Stomach (tissue), 9 donors: Measurements from ENCODE around the gene KIF2C. TPM values are rescaled to one million over a fixed set of nuclear protein-coding genes. Genes with fewer than 3 reads are reported as not detected.

Experiments used
- DNase-seq, 2 donors: peaks; one replicate each; pipeline versions ENCODE4 v3.0.0 to v3.0.0-alpha.2; 2013 to 2019
- H3K27ac ChIP-seq, 5 donors: fragments of 200-600 bp in 4 of 5; sonication (generic) in 4 of 5; one replicate each; pipeline ENCODE4 v1.5.1; 2013 to 2019; ENCODE audit warnings: mild to moderate bottlenecking in 1 of 5, moderate library complexity in 1 of 5
- H3K27me3 ChIP-seq, 3 donors: fragments of 200-600 bp; sonication (generic); one replicate each; pipeline ENCODE4 v1.5.1; 2017 to 2019; ENCODE audit warnings: mixed run types in 1 of 3
- H3K36me3 ChIP-seq, 4 donors: fragments of 200-600 bp; sonication (generic); 1 replicate in 3 of 4; 2 replicates in 1 of 4; pipeline ENCODE4 v1.5.1; 2016 to 2019
- H3K4me1 ChIP-seq, 4 donors: fragments of 200-600 bp; sonication (generic); one replicate each; pipeline ENCODE4 v1.5.1; 2016 to 2019
- H3K4me3 ChIP-seq, 4 donors: fragments of 200-600 bp; sonication (generic) in 3 of 4; one replicate each; pipeline ENCODE4 v1.5.1; 2016 to 2019; ENCODE audit warnings: mild to moderate bottlenecking in 1 of 4
- H3K9me3 ChIP-seq, 4 donors: fragments of 200-600 bp; sonication (generic); one replicate each; pipeline ENCODE4 v1.5.1; 2016 to 2019
- CTCF ChIP-seq, 7 experiments: fragments of 450-650 bp in 4 of 7; fragments of 200-600 bp in 3 of 7; sonication (generic) in 3 of 7; IDR thresholded peaks; one replicate each; pipeline ENCODE4 v1.5.1; 2016 to 2019; ENCODE audit warnings: antibody characterized with exemption in 7 of 7, control low read depth in 2 of 7, mild to moderate bottlenecking in 1 of 7
- EP300 ChIP-seq: sonication (generic); formaldehyde crosslinking; IDR thresholded peaks from one replicate; pipeline ENCODE4 v1.6.1; 2017; ENCODE audit warnings: antibody characterized with exemption
- POLR2A ChIP-seq, 4 donors: fragments of 450-650 bp; IDR thresholded peaks; one replicate each; pipeline ENCODE4 v1.6.1; 2016; ENCODE audit warnings: antibody characterized with exemption in 4 of 4, control low read depth in 2 of 4, mild to moderate bottlenecking in 1 of 4, moderate library complexity in 1 of 4
- POLR2AphosphoS5 ChIP-seq, 3 donors: sonication (generic); formaldehyde crosslinking; IDR thresholded peaks; one replicate each; pipeline ENCODE4 v1.6.1; 2016; ENCODE audit warnings: antibody characterized with exemption in 3 of 3
- WGBS, 5 donors: extraction: QIAGEN DNeasy Blood & Tissue Kit in 3 of 5; methylation state at CpG; one replicate each; pipeline versions ENCODE4 v1.1.5 to v1.1.7; 2013 to 2018; 5-methylcytosine and 5-hydroxymethylcytosine counted together
- intact Hi-C: fragments of 100-400 bp; cut with DNase I; formaldehyde crosslinking; loops from one replicate; pipeline ENCODE4 v1.15.1; 2023; ENCODE audit warnings: low total_unique reads
- polyA plus RNA-seq, 3 donors: library from polyadenylated mRNA; stranded (reverse); fragments of 200-250 nt; gene quantifications; one replicate each; pipeline ENCODE4 v1.2.3, GENCODE V29; 2013
- total RNA-seq, 5 donors: library from RNA; depleted of rRNA; stranded (reverse); fragments of >200 nt; gene quantifications; one replicate each; pipeline versions ENCODE4 v1.1.0 to v1.2.3, GENCODE V29; 2014 to 2016
- donor health status: healthy with polysubstance abuse.
- donor health status: Bipolar disorder and iron deficiency.
- donor health status: healthy.

The KIF2C gene
- total and polyA plus RNA-seq, 8 donors, result 1.4 to 34.8 (median 6.0) TPM

GRCh38 chr1:44780583-44781121, 41.0 kb downstream of the KIF2C start:
- DNase-seq, result no peak
- 89 to 94% (median 92%) methylated on average over 14 of the region's 14 CpGs for whole genome bisulfite sequencing, 5 donors
- no peaks in the 10 kb centered on the region for H3K9me3 ChIP-seq
- H3K27ac ChIP-seq, result no peak overlapping the region
- no peak overlapping the region for H3K4me3 ChIP-seq
- TF ChIP-seq EP300 (no peak), POLR2AphosphoS5 (IDR thresholded peaks at IDR 0.05) (no peak), POLR2A (IDR thresholded peaks at IDR 0.05) (no peak), CTCF (IDR thresholded peaks at IDR 0.05) (no peak)
- H3K36me3 ChIP-seq, result peaks cover 41 to 61% (median 58%) of the 10 kb centered on the region in 4 donors
- no peaks in the 10 kb centered on the region for H3K27me3 ChIP-seq
- peaks cover 40 to 50% (median 47%) of the 10 kb centered on the region in 4 donors for H3K4me1 ChIP-seq
- intact Hi-C loops, result no loop called here

- TF ChIP-seq EP300 (no peak), POLR2AphosphoS5 (IDR thresholded peaks at IDR 0.05) (no peak), CTCF (IDR thresholded peaks at IDR 0.05) (no peak), POLR2A (IDR thresholded peaks at IDR 0.05) (no peak)
- DNase-seq, result peak; percentile 33 to 71
- Histone ChIP-seq H3K36me3 (peaks cover 20 to 36% (median 35%) of the 10 kb centered on the region in 4 donors), H3K9me3 (no peaks in the 10 kb centered on the region), H3K27ac (peak overlapping the region in 4 of 5 donors; percentile 12 to 72 (median 50)), H3K27me3 (no peaks in the 10 kb centered on the region), H3K4me1 (peaks cover 32 to 36% (median 34%) of the 10 kb centered on the region in 4 donors), H3K4me3 (peak overlapping the region; percentile 50 to 57 (median 52))
- 21 to 37% (median 29%) methylated on average over 8 of the region's 8 CpGs for WGBS, 5 donors
- intact Hi-C loops, result no loop called here
Measured at GRCh38 chr1:44783697-44784093, 44.1 kb downstream of the KIF2C start.

- Histone ChIP-seq H3K27me3 (no peaks in the 10 kb centered on the region), H3K9me3 (no peaks in the 10 kb centered on the region), H3K36me3 (peaks cover 13 to 29% (median 28%) of the 10 kb centered on the region in 4 donors), H3K27ac (peak overlapping the region in 4 of 5 donors; percentile 12 to 72 (median 50)), H3K4me1 (peaks cover 32 to 36% (median 34%) of the 10 kb centered on the region in 4 donors), H3K4me3 (peak overlapping the region; percentile 50 to 57 (median 52))
- WGBS, 5 donors, result 8 to 15% (median 9%) methylated on average over 27 to 71 of the region's 71 CpGs
- TF ChIP-seq CTCF (IDR thresholded peaks at IDR 0.05) (no peak), POLR2A (IDR thresholded peaks at IDR 0.05) (no peak), POLR2AphosphoS5 (IDR thresholded peaks at IDR 0.05) (no peak), EP300 (no peak)
- peak in 1 of 2 donors; percentile 79 for DNase-seq
- intact Hi-C loops, result no loop called here
Measured at GRCh38 chr1:44784094-44785028, 44.7 kb downstream of the KIF2C start.

GRCh38 chr1:44785029-44785380, 45.4 kb downstream of the KIF2C start:
- intact Hi-C loops, result no loop called here

More at GRCh38 chr1:44785029-44785380, 45.4 kb downstream of the KIF2C start:
- TF ChIP-seq CTCF (IDR thresholded peaks at IDR 0.05) (no peak), POLR2AphosphoS5 (IDR thresholded peaks at IDR 0.05) (no peak), EP300 (no peak), POLR2A (IDR thresholded peaks at IDR 0.05) (no peak)
- Histone ChIP-seq H3K36me3 (peaks cover 7 to 24% (median 22%) of the 10 kb centered on the region in 4 donors), H3K27ac (no peak overlapping the region), H3K9me3 (no peaks in the 10 kb centered on the region), H3K4me1 (peaks cover 32 to 36% (median 34%) of the 10 kb centered on the region in 4 donors), H3K27me3 (no peaks in the 10 kb centered on the region), H3K4me3 (no peak overlapping the region)
- WGBS, 5 donors, result 71 to 88% (median 74%) methylated on average over 3 to 6 of the region's 6 CpGs
- DNase-seq, result peak in 1 of 2 donors; percentile 16
